Vagina (tissue), 2 donors: ENCODE data around the gene PSMC3IP.

Source experiments
- POLR2A ChIP-seq, 2 donors: fragments of 450-650 bp; IDR thresholded peaks; one replicate each; pipeline ENCODE4 v1.6.1; 2017; ENCODE audit warnings: antibody characterized with exemption in 2 of 2, mild to moderate bottlenecking in 2 of 2, moderate library complexity in 2 of 2
- POLR2AphosphoS5 ChIP-seq, 2 donors: sonication (generic); formaldehyde crosslinking; IDR thresholded peaks; one replicate each; pipeline ENCODE4 v1.9.0; 2017; ENCODE audit warnings: antibody characterized with exemption in 2 of 2, mild to moderate bottlenecking in 2 of 2, low read depth in 1 of 2; ENCODE audit not compliant: insufficient read depth in 1 of 2
- TF ChIP-seq, protein P1 (sequence below), 3 experiments: fragments of 450-650 bp in 2 of 3; fragments of 200-600 bp in 1 of 3; sonication (generic) in 1 of 3; IDR thresholded peaks; one replicate each; pipeline ENCODE4 v1.5.1; 2017 to 2019; ENCODE audit warnings: antibody characterized with exemption in 3 of 3, mild to moderate bottlenecking in 2 of 3, moderate library complexity in 2 of 3

DNA sequence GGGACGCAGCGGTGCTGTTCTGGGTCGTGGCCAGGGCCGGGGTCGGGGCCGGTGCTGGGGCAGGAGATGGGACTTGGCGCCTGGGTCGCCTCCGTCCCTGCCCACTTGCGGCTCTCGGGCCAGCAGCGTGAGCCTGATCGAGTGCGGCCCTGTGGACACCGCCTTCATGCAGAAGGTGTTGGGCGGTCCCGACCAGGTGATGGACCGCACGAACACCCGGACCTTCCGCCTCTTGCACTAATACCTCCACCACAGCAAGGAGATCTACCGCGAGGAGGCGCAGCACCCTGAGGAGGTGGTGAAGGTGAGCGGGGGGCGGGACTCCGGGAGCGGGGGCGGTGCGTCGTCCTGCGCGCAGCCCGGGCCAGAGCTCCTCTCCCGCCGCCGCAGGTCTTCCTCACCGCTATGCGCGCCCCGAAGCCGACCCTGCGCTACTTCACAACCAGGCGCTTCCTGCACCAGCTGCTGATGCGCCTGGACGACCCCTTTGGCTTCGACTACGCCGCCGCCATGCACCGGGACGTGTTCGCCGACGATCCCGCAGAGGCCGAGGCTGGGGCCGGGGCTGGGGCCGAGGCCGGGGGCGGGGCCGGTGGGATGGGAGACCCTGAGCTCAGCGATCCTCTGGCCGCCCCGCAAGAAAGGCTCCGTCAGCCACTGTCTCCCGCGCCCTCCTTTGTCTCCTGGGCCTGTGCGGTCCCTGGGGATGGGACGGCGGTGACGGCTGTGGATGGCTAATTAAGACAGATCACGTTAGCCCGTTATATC lies 29.3 kb downstream of the PSMC3IP start:
- TF ChIP-seq, protein P1, sequence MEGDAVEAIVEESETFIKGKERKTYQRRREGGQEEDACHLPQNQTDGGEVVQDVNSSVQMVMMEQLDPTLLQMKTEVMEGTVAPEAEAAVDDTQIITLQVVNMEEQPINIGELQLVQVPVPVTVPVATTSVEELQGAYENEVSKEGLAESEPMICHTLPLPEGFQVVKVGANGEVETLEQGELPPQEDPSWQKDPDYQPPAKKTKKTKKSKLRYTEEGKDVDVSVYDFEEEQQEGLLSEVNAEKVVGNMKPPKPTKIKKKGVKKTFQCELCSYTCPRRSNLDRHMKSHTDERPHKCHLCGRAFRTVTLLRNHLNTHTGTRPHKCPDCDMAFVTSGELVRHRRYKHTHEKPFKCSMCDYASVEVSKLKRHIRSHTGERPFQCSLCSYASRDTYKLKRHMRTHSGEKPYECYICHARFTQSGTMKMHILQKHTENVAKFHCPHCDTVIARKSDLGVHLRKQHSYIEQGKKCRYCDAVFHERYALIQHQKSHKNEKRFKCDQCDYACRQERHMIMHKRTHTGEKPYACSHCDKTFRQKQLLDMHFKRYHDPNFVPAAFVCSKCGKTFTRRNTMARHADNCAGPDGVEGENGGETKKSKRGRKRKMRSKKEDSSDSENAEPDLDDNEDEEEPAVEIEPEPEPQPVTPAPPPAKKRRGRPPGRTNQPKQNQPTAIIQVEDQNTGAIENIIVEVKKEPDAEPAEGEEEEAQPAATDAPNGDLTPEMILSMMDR (IDR thresholded peaks at IDR 0.05) = no peak
- no peak for TF ChIP-seq POLR2AphosphoS5 (IDR thresholded peaks at IDR 0.05; ENCODE audit: insufficient read depth in 1 of 2, low read depth in 1 of 2)
- no peak for TF ChIP-seq POLR2A (IDR thresholded peaks at IDR 0.05)
